Activated CD8-positive, alpha-beta memory T cell treated with anti-CD3 and anti-CD28 coated beads, Interleukin-2, amount 50 U/mL, for 48 hours (primary cell): Measurements from ENCODE around the gene FGF14.

Source experiments
- DNase-seq: peaks from one replicate; pipeline ENCODE4 v3.0.0-alpha.2; 2020

FGF14 gene

DNA sequence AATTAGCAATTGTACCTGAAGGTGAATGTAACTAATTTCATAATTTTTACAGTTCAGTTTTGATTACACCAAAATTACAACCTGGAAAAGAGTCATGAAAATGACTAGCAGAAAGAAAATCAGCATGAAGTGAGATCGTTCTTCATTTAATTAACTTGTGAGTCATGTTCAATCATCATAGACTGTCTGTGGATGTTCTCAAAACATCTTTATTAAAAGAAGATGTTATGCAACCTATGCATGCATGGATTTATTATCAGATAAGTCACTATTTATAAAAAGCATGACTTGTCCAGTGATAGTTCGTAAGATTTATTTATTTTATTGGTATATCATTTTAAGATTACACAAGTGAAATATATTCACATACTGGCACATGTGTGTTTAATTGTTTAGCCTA lies 703.4 kb downstream of the FGF14 start:
- no peak for DNase-seq

DNA sequence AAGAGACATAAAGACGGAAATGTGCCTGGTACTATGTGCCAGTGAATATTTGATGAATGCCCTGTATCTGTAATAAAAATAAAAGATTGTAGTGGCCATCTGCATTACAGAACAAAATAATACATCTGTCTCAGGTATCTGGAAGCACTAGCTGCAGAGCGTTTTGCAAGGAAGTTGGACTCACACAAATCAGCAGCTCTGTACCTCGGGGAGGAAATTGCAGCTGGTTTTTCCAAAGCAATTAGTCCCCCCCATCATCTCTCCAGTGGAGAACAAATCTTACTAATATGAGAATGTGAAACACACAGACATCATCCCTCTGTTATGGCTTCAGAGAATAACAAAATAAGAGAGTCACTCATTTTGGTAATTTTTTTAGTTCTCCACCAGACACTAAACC lies 704.1 kb downstream of the FGF14 start:
- no peak for DNase-seq

GRCh38 chr13:101695870-101696516 lies 705.9 kb downstream of the FGF14 start:
- DNase-seq: no peak

DNA sequence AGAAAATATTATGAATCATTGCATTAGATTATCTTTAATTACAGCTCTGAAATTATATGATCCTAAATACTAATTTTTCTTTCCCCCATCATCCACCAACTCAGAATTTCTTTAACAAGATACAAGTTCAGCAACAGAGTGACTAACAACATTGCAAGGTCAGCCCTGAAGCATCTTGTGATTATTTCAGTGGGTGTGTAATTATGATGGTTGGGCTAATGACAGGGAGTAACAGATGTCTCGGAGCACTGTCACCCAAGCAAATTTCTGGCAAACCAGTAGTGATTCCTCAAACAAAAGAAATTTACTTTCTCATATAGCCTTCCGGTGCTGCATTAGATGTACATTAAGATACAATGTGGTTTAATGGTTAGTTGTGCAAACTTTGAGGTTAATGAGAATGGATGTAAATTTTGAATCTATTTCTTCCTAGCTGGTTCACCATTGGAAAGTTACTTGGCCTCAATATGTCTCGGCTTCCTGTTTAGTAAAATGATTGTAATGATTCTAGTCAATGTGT lies 710.4 kb downstream of the FGF14 start:
- no peak for DNase-seq

GRCh38 chr13:101690871-101691270 lies 711.0 kb downstream of the FGF14 start:
- no peak for DNase-seq

DNA sequence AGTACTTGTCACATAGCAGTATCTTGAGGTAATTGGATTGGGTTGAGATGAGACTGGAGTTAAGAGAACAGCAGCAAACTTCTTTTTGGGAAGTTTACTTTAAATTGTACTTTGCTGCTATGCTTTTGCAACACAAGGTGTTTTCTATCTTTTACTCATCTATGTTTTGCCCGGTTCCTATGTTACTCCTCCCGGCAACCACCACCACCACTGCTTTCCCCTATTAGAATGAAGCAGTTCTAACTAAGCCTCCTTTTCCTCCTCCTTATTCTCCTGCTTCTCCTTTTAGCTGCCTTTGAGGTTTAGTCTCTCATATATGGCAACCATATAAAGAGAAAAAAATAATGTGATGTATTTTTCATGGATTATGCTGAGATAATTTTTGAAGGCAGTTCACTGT lies 715.8 kb downstream of the FGF14 start:
- DNase-seq: no peak

DNA sequence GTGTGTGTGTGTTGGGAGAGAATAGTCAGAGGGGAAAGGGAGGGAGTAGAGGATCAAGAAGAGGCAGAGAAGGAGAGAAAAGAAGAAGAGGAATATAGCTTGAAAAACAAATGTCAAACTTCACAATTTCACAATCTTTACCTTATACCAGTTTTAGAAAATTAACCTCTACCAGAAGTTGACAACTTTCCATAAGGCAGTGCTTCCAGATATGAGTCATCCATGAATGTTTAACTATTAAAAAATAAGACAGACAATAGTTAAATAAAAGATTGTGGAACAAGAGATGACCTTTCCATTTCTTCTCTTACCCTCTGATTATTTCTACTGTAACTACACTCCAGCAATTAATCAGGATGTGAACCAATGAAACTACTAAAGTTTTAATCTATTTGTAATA lies 720.0 kb downstream of the FGF14 start:
- no peak for DNase-seq

DNA sequence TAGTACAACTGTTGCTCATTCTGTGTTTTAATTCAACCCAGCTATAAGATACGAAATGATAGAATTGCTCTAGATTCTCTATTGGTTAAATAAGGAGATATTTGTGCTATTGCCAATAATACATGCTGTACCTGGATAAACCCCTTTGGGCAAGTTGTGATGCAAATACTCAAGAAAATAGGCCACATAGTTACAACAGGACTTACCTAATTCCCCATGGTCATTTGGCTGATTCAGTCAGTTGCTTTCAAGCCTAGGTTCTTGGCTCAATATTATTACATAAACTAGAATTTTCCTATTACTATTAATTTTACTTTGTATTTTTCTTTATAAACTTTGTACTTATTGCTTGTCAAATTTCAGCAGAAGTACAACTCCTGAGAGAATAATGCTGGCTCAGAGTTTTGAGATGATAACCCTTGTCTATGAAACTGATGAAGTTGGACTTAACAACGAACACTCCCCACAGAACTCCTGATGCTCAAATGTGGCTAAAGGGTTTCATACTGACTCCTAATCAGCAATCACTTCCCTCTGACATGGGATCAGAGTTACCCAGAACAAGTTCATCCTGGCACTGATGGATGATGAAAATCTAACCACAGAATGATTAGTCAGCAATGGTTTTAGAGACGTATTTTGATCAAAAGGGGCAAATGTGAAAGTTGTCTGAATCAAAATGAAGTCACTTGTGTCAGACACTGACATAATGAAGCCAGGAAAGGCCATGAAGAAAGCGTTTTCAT lies 728.3 kb downstream of the FGF14 start:
- DNase-seq: no peak

DNA sequence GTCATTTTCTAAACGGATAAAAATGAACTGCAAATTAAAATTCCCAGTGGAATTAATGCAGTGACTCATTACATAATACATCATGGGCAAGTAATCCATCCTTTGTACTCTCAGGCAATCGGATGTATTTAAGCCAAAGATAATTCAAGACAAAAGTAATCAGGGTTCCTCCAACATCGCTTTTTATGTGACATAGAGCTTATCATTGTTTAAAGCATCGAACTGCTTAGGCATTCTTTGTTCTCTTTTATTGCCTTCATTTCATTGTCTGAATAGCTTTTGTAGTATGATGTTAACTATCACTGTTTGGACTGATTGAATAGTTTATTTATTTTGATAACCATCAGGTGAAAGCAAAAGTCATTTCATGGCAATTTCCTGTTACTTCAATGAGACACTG lies 740.0 kb downstream of the FGF14 start:
- no peak for DNase-seq
